CD4-positive, alpha-beta memory T cell (primary cell): Measurements from ENCODE around the gene KLK14. TPM values are rescaled to one million over a fixed set of nuclear protein-coding genes. Genes with fewer than 3 reads are reported as not detected.

Experiments
- CTCF ChIA-PET: fragments of 350-600 bp; sonication (Branson Sonifier 250); formaldehyde crosslinking; loops from one replicate; lab custom pipeline; 2021; ENCODE audit warnings: inconsistent platforms; ENCODE audit not compliant: partially characterized antibody; lab: Charles Lee
- POLR2A ChIA-PET: fragments of 350-600 bp; sonication (Branson Sonifier 250); formaldehyde crosslinking; loops from one replicate; lab custom pipeline; 2021; ENCODE audit not compliant: partially characterized antibody; lab: Charles Lee
- DNase-seq, 5 donors: peaks; one replicate each; pipeline versions ENCODE4 v3.0.0 to v3.0.0-alpha.2; 2020 to 2022; ENCODE audit warnings: mixed read lengths in 1 of 5
- H3K27ac ChIP-seq: one replicate; pipeline ENCODE4 v1.7.0; 2013; ENCODE audit warnings: low read depth, low read length
- H3K27me3 ChIP-seq: 2 replicates; pipeline ENCODE4 v1.7.0; 2013; ENCODE audit warnings: mild to moderate bottlenecking, low read length, moderate library complexity; ENCODE audit not compliant: insufficient read depth
- H3K36me3 ChIP-seq: 2 replicates; pipeline ENCODE4 v1.7.0; 2013; ENCODE audit warnings: mild to moderate bottlenecking, low read length, moderate library complexity; ENCODE audit not compliant: insufficient read depth
- H3K4me1 ChIP-seq: 2 replicates; pipeline ENCODE4 v1.7.0; 2013; ENCODE audit warnings: mild to moderate bottlenecking, low read length, moderate library complexity; ENCODE audit not compliant: insufficient read depth
- H3K4me3 ChIP-seq, 2 donors: one replicate each; pipeline ENCODE4 v1.7.0; 2013; ENCODE audit warnings: low read length in 2 of 2, mild to moderate bottlenecking in 1 of 2
- H3K9me3 ChIP-seq, 2 donors: one replicate each; pipeline ENCODE4 v1.7.0; 2013; ENCODE audit warnings: low read length in 2 of 2, control low read depth in 1 of 2; ENCODE audit not compliant: control insufficient read depth in 1 of 2
- H3K27ac Mint-ChIP-seq, 7 donors: one replicate each; pipeline ENCODE4 v1.8.0; 2020 to 2021; ENCODE audit warnings: mixed read lengths in 7 of 7, mild to moderate bottlenecking in 6 of 7, inconsistent platforms in 3 of 7, moderate library complexity in 3 of 7
- H3K27me3 Mint-ChIP-seq, 2 donors: one replicate each; pipeline ENCODE4 v1.8.0; 2020 to 2021; ENCODE audit warnings: mixed read lengths in 2 of 2
- H3K36me3 Mint-ChIP-seq, 2 donors: one replicate each; pipeline ENCODE4 v1.8.0; 2020 to 2021; ENCODE audit warnings: mixed read lengths in 2 of 2, inconsistent platforms in 1 of 2, mild to moderate bottlenecking in 1 of 2
- H3K4me1 Mint-ChIP-seq, 4 donors: one replicate each; pipeline ENCODE4 v1.8.0; 2020 to 2021; ENCODE audit warnings: mixed read lengths in 4 of 4, mild to moderate bottlenecking in 1 of 4
- H3K4me3 Mint-ChIP-seq, 8 donors: one replicate each; pipeline ENCODE4 v1.8.0; 2020 to 2021; ENCODE audit warnings: mixed read lengths in 8 of 8, mild to moderate bottlenecking in 7 of 8, moderate library complexity in 6 of 8, inconsistent platforms in 3 of 8
- H3K9me3 Mint-ChIP-seq, 8 donors: one replicate each; pipeline ENCODE4 v1.8.0; 2020 to 2021; ENCODE audit warnings: mixed read lengths in 8 of 8, mild to moderate bottlenecking in 5 of 8, inconsistent platforms in 3 of 8, moderate library complexity in 1 of 8
- intact Hi-C: fragments of 100-400 bp; cut with micrococcal nuclease; formaldehyde crosslinking; loops from one replicate; pipeline ENCODE4 v1.15.1; 2023
- polyA plus RNA-seq, 2 donors: library from polyadenylated mRNA; unstranded; fragments of 300-500 nt; fragmentation: Illumina TruSeq; gene quantifications; one replicate each; pipeline ENCODE4 v1.2.3, GENCODE V29; 2021
- total RNA-seq, 2 experiments: library from RNA; stranded (reverse); gene quantifications; one replicate each; pipeline ENCODE4 v1.2.3, GENCODE V29; 2021

KLK14 gene
- total and polyA plus RNA-seq, 4 experiments from 2014 or later = 1.1 TPM; not detected in 3

GRCh38 chr19:51102991-51103390, 20.3 kb upstream of the KLK14 start:
- peaks cover 38 to 54% of the 10 kb centered on the region in 2 donors for H3K36me3 Mint-ChIP-seq
- intact Hi-C loops = no loop called here
- peaks cover 30 to 52% (median 42%) of the 10 kb centered on the region in 4 donors for H3K4me1 Mint-ChIP-seq
- POLR2A ChIA-PET = no interaction called here
- no peak overlapping the region for H3K4me3 ChIP-seq
- H3K36me3 ChIP-seq = peaks cover 44% of the 10 kb centered on the region
- no peak overlapping the region for H3K27ac ChIP-seq
- no peaks in the 10 kb centered on the region for H3K27me3 ChIP-seq
- H3K27ac Mint-ChIP-seq = peak overlapping the region in 1 of 7 donors; percentile 10
- peaks cover 15% of the 10 kb centered on the region for H3K4me1 ChIP-seq
- no peaks in the 10 kb centered on the region for H3K9me3 ChIP-seq
- no peak overlapping the region for H3K4me3 Mint-ChIP-seq
- peaks cover 0 to 2% (median 0%) of the 10 kb centered on the region in 8 donors for H3K9me3 Mint-ChIP-seq
- CTCF ChIA-PET = interaction anchor here (0.7 to 1.7 kb wide), 2 partner anchors 9 to 815 kb away, joined by 3 to 4 read pairs; no protein-coding TSS in a partner anchor
- no peak for DNase-seq
- H3K27me3 Mint-ChIP-seq = no peaks in the 10 kb centered on the region

GRCh38 chr19:51101171-51101865, 18.6 kb upstream of the KLK14 start:
- Histone ChIP-seq H3K36me3 (peaks cover 44% of the 10 kb centered on the region), H3K27me3 (no peaks in the 10 kb centered on the region), H3K9me3 (no peaks in the 10 kb centered on the region), H3K4me3 (no peak overlapping the region), H3K27ac (no peak overlapping the region), H3K4me1 (peaks cover 10% of the 10 kb centered on the region)
- Mint-ChIP-seq H3K4me3 (no peak overlapping the region), H3K4me1 (peaks cover 30 to 53% (median 43%) of the 10 kb centered on the region in 4 donors), H3K27me3 (no peaks in the 10 kb centered on the region), H3K36me3 (peaks cover 42 to 53% of the 10 kb centered on the region in 2 donors), H3K27ac (peak overlapping the region in 1 of 7 donors; percentile 37), H3K9me3 (peaks cover 0 to 2% (median 0%) of the 10 kb centered on the region in 8 donors)
- CTCF ChIA-PET = interaction anchor here (1.0 to 1.5 kb wide), 3 partner anchors 9 to 34 kb away, joined by 3 read pairs; partner anchors contain the start of gene SIGLEC9
- POLR2A ChIA-PET = no interaction called here
- intact Hi-C loops = no loop called here
- no peak for DNase-seq

GRCh38 chr19:51100601-51101000, 17.9 kb upstream of the KLK14 start:
- peak overlapping the region in 2 of 7 donors; percentile 22 to 42 for H3K27ac Mint-ChIP-seq
- peaks cover 36 to 49% of the 10 kb centered on the region in 2 donors for H3K36me3 Mint-ChIP-seq

GRCh38 chr19:51099047-51099382, 16.3 kb upstream of the KLK14 start:
- Histone ChIP-seq H3K9me3 (no peaks in the 10 kb centered on the region), H3K4me3 (no peak overlapping the region), H3K36me3 (peaks cover 37% of the 10 kb centered on the region), H3K27ac (no peak overlapping the region), H3K27me3 (no peaks in the 10 kb centered on the region), H3K4me1 (peaks cover 10% of the 10 kb centered on the region)
- POLR2A ChIA-PET = no interaction called here
- Mint-ChIP-seq H3K4me1 (peaks cover 22 to 35% (median 31%) of the 10 kb centered on the region in 4 donors), H3K27me3 (no peaks in the 10 kb centered on the region), H3K27ac (peak overlapping the region in 2 of 7 donors; percentile 24 to 86), H3K36me3 (peaks cover 31 to 42% of the 10 kb centered on the region in 2 donors), H3K4me3 (no peak overlapping the region), H3K9me3 (no peaks in the 10 kb centered on the region)
- intact Hi-C loops = loop anchor here (5.0 to 10.0 kb wide), 2 partner anchors 33 to 174 kb away; no protein-coding TSS in a partner anchor
- CTCF ChIA-PET = no interaction called here
- DNase-seq = no peak

More at GRCh38 chr19:51100601-51101000, 17.9 kb upstream of the KLK14 start:
- H3K36me3 ChIP-seq = peaks cover 39% of the 10 kb centered on the region
- no peaks in the 10 kb centered on the region for H3K9me3 ChIP-seq
- peaks cover 0 to 2% (median 0%) of the 10 kb centered on the region in 8 donors for H3K9me3 Mint-ChIP-seq
- intact Hi-C loops = no loop called here
- peaks cover 10% of the 10 kb centered on the region for H3K4me1 ChIP-seq
- no peak for DNase-seq
- ChIA-PET CTCF (interaction anchor here (1.1 to 1.5 kb wide), 2 partner anchors 24 to 35 kb away, joined by 3 read pairs; partner anchors contain the start of gene SIGLEC9), POLR2A (no interaction called here)
- no peaks in the 10 kb centered on the region for H3K27me3 ChIP-seq
- no peak overlapping the region for H3K4me3 ChIP-seq
- H3K27me3 Mint-ChIP-seq = no peaks in the 10 kb centered on the region
- H3K4me3 Mint-ChIP-seq = no peak overlapping the region
- no peak overlapping the region for H3K27ac ChIP-seq
- peaks cover 25 to 46% (median 38%) of the 10 kb centered on the region in 4 donors for H3K4me1 Mint-ChIP-seq

- peaks cover 33% of the 10 kb centered on the region for H3K36me3 ChIP-seq
- intact Hi-C loops = loop anchor here (5.0 to 10.0 kb wide), 2 partner anchors 34 to 174 kb away; no protein-coding TSS in a partner anchor
- peak overlapping the region in 1 of 8 donors; percentile 48 for H3K4me3 Mint-ChIP-seq
These were observed 15.8 kb upstream of the KLK14 start for GRCh38 chr19:51098365-51099046.

GRCh38 chr19:51097796-51098195, 15.1 kb upstream of the KLK14 start:
- ChIA-PET CTCF (interaction anchor here (1.1 kb wide), 1 partner anchor 24 kb away, joined by 3 read pairs; no protein-coding TSS in a partner anchor), POLR2A (no interaction called here)
- peaks cover 19 to 36% of the 10 kb centered on the region in 2 donors for H3K36me3 Mint-ChIP-seq
- Histone ChIP-seq H3K4me3 (no peak overlapping the region), H3K36me3 (peaks cover 26% of the 10 kb centered on the region), H3K27ac (no peak overlapping the region), H3K4me1 (peaks cover 10% of the 10 kb centered on the region), H3K27me3 (no peaks in the 10 kb centered on the region), H3K9me3 (no peaks in the 10 kb centered on the region)
- H3K4me3 Mint-ChIP-seq = peak overlapping the region in 1 of 8 donors; percentile 36
- H3K4me1 Mint-ChIP-seq = peaks cover 22 to 35% (median 29%) of the 10 kb centered on the region in 4 donors
- intact Hi-C loops = loop anchor here (2.0 to 10.0 kb wide), 3 partner anchors 35 to 173 kb away; no protein-coding TSS in a partner anchor
- no peak overlapping the region for H3K27ac Mint-ChIP-seq
- no peak for DNase-seq
- no peaks in the 10 kb centered on the region for H3K27me3 Mint-ChIP-seq
- H3K9me3 Mint-ChIP-seq = no peaks in the 10 kb centered on the region

More at GRCh38 chr19:51098365-51099046, 15.8 kb upstream of the KLK14 start:
- H3K9me3 Mint-ChIP-seq = no peaks in the 10 kb centered on the region
- peaks cover 22 to 35% (median 31%) of the 10 kb centered on the region in 4 donors for H3K4me1 Mint-ChIP-seq
- ChIA-PET POLR2A (no interaction called here), CTCF (no interaction called here)
- peak in 3 of 5 donors; percentile 18 to 48 (median 22) for DNase-seq
- H3K27me3 ChIP-seq = no peaks in the 10 kb centered on the region
- H3K27me3 Mint-ChIP-seq = no peaks in the 10 kb centered on the region
- no peak overlapping the region for H3K4me3 ChIP-seq
- H3K27ac ChIP-seq = no peak overlapping the region
- H3K27ac Mint-ChIP-seq = no peak overlapping the region
- peaks cover 10% of the 10 kb centered on the region for H3K4me1 ChIP-seq
- peaks cover 26 to 42% of the 10 kb centered on the region in 2 donors for H3K36me3 Mint-ChIP-seq
- H3K9me3 ChIP-seq = no peaks in the 10 kb centered on the region
